TTC549 (cell line): ENCODE results near the gene CMIP.
"Not testable (repeated sequence)": the region's sequence is repeated elsewhere in the genome, so short reads cannot be mapped to it uniquely, and the experiment has no call there.

Experiments
- FAIRE-seq: peaks from 2 replicates; lab custom pipeline; 2012; peaks lifted over from hg19 to GRCh38; lab: Jason Lieb, UNC

The CMIP gene

DNA sequence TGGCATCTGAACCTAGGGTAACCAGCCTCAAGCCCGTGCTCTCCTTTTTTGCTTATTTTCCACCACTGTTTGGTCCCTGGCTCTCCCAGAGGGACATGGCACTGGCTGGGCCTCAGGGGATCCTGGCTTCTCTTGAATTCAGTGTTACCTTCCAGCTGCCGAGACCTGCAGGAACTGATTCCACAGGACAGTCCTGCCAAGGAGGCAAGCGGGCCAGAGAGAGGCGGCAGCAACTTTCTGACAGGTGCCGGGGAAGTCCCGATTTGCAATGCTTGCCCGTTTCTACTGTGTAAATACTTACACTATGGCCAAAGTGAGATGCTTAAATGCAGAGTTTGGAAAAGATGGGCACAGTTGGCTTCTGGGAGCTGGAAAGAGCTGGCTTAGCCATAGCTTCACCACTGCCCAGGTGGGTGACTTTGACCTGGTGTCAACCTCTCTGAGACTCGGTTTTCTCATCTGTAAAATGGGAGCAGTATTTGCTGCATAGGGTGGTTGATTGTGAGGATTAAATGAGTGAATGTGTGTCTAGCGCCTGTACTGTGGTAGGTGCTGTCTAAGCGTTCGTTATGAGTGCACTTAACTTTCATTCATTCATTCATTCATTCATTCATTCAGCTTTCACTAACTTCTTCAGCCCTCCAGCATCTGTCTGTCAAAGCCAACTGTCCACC is 124.9 kb downstream of the CMIP start:
- no peak for FAIRE-seq

DNA sequence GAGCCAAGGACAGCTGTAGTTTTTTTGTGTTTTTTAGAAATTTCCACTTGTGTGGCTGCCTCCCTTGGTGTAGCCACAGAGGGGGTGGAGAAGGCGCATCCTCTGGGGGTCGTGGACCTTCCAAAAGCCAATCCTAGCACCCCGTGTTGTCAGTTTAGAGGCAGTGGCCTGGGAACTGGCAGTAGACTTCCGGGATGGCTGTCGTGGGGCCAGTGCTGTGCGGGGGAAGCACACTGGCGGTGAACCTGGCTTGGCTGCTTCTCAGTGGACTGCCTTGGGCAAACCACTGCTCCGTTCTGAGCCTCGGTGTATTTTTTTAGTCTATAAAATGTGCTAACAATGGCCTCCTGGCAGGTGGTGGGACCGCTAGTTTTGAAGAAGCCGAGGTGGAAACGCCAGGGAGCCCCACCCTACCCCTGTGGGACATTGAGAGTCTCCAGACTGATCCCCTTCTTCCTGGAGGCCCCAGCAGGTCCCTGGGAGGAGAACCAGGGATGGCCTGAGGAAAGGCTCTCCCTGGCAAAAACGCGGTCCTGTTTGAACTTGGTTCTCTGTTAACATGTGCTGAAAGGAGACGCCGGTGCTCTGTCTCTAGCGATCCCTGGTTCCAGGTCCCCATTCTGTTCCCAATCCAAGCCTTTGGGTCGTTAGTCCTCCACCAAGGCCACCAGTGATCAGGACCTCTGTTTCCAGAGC is 125.7 kb downstream of the CMIP start:
- no peak for FAIRE-seq

DNA sequence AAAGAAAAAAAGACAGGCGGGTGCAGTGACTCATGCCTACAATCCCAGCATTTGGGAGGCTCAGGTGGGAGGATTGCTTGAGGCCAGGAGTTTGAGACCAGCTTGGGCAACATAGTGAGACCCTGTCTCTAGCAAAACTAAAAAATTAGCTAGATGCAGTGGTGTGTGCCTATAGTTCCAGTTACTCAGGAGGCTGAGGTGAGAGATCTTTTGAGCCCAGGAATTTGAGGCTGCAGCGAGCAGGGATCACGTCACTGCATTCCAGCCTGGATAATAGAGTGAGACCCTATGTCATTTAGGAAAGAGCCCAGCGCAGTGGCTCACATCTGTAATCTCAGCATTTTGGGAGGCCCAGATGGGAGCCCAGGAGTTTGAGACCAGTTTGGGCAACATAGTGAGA is 126.6 kb downstream of the CMIP start:
- FAIRE-seq, result no peak

DNA sequence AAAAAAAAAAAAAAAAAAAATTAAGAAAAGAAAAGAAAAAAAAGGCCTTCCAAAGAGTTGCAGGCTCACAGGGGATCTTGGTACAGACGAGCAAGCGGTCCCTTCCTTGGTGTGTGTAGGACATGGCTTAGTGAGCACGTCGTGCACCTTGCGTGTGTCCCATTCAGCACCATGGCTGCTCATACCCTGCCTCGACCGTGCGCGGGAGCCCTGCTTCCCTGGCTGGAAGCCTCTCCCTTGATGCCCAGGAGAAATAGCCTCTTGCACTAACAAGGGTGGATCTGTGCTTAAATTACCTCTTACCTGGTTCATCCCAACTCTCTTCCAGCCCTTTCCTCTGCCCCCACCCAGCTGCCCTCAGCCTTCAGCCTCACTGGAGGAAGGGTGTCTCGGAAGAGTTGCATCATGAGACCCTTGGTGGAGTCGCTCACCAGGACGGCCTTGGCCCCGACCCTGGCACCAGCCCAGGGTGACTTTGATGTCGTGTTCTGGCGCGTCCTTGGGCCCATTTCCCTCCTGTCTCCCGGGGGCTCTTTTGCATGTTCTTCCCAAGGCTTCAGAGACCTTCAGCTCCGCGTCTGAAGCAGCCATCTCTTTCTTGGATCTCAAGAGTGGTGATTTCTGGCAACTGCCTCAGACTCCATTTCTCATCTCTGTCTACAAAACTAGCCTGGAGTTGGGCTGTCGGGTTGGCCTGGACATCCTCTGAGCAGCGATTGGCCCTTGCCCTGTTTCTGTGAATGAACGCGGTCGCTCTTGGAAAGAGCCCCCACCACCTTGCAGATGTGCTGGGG is 127.2 kb downstream of the CMIP start:
- no peak for FAIRE-seq

DNA sequence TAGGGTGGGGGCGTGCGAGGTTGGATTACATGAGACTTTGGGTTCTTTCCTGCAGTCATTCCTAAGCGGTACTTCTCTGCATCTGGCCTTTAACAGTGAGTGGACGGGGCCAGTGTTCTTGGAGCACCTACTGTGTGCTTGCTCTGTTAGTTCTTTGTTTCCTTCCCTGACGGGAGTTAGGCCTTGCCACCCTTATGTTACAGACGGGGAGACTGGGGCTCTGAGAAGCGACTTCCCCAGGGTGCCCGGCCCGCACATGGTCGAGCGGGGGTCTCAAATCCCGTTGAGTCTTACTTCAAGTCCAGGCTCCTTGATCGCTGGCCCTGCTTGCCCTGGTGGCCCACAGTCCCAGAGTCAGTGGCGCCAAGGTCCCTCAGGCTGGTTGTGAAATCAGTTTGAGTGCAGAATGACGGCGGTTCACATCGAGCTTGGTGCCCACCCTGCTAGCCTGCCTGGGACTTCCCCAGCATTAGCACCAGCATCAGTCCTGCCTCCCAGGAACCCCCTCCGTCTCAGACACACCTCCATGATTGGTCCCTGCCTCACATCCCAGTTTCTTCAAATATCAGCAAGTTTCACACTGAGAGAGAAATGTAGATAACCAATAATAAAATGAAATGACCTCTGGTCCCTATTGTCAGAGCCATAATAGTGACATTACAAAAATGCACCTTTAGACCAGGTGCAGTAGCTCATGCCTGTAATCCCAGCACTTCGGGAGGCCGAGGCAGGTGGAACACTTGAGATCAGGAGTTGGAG is 128.0 kb downstream of the CMIP start:
- no peak for FAIRE-seq

DNA sequence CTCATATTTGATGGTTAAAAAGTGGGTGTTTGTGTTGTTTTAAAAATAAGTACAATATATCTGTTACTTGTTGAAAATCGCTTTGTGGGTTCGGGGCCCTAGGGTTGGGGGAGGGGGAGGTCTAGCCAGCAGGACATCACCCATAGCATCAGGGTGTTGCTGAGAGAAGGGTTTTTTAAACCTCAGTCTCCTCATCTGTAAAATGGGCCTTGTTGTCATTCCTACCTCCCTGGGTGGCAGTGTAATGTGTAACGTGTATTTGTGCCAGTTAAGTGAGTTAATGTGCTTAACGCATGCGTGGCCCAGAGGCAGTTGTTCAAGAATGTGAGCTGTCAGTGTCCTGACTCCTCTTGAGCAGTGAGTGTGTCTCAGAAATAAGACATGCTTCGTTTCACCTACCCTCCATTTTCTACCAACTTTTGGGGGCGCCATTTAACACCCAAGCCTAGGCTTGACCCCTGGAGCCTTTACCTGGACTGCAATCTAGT is 129.0 kb downstream of the CMIP start:
- no peak for FAIRE-seq

DNA sequence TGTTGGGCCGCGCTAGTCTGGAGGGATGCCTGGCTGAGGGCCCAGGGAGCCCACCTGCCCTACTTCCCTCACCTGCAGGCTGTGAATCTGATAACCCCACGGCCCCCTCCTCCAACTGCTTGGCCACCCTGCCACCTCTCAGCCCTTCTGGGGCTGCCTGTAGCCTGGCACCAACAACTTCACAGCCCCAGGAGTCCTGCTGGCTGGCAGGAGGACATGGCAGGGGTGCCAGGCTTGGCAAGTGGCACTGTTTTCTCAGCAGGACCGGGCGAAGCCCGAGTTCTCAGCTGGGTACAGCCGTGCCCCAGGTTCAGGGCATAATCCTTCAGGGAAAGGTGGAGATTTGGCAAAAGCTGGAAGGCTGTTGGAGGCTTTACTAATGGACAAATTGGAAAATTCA is 129.6 kb downstream of the CMIP start:
- FAIRE-seq, result no peak

DNA sequence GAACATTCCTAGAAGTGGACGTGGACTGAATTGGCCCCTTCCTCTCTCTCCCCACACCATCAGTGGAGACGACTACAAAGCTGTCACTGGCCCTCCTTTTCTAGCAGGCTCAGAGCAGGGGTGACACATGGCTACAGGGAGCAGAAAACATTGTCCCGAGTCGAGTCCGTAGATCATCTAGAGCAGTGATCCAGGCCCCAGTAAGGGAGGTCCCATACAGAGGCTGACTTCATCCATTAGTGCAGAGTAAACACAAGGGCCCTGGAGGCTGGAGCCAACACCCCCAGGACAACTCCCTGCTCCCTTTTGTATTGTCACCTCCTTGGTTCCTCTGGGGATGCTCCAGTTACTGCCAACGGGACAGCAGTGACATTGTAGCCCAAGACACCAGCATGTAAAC is 130.7 kb downstream of the CMIP start:
- FAIRE-seq, result no peak

DNA sequence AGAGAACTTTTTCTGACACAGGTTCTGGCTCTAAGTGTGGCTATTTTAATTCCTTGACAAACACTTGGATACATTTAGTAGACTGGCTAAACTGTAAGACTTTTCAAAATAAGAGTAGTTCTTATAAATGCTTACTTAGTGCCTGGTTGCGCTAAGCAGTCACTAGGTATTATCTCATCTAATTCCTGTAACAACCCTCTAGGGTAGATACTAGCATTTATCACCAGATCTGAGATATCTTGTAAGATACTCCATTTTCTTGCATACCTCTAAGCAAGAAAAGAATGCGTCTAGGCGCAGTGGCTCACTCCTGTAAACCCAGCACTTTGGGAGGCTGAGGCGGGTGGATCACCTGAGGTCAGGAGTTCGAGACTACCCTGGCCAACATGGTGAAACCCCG is 131.2 kb downstream of the CMIP start:
- FAIRE-seq, result no peak

DNA sequence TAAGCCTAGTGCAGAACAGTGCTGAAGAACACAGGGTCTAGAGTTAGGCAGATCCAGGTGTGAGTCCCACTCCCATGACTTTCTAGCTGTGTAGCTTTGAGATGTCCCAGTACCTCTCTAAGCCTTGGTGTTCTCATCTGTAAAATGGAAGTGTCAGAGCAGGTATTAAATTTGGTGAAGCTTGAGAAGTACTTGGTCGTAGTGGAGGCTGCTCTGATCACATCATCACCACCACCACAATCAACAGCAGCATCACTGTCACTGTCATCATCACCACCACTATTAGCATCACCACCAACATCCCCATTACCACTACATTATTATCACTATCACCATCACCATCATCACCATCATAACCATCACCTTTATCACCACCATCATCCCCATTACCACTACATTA is 132.1 kb downstream of the CMIP start:
- no peak for FAIRE-seq

DNA sequence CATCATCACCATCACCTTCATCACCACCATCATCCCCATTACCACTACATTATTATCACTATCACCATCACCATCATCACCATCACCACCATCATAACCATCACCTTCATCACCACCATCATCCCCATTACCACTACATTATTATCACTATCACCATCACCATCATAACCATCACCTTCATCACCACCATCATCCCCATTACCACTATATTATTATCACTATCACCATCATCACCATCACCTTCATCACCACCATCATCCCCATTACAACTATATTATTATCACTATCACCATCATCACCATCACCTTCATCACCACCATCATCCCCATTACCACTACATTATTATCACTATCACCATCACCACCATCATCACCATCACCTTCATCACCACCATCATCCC is 132.7 kb downstream of the CMIP start:
- FAIRE-seq, result not testable (repeated sequence)

DNA sequence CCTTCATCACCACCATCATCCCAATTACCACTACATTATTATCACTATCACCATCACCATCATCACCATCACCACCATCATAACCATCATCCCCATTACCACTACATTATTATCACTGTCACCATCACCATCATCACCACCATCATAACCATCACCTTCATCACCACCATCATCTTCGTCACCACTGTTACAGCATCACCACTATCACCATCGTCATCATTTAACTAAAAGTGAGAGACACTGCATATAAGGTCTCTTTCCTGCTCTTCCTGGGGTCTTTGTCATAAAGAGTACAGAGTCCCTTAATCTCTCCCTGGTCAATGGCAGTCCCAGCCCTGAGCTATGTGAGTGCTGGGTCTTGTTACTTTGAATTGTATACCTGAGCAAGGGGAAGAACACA is 133.5 kb downstream of the CMIP start:
- no peak for FAIRE-seq

DNA sequence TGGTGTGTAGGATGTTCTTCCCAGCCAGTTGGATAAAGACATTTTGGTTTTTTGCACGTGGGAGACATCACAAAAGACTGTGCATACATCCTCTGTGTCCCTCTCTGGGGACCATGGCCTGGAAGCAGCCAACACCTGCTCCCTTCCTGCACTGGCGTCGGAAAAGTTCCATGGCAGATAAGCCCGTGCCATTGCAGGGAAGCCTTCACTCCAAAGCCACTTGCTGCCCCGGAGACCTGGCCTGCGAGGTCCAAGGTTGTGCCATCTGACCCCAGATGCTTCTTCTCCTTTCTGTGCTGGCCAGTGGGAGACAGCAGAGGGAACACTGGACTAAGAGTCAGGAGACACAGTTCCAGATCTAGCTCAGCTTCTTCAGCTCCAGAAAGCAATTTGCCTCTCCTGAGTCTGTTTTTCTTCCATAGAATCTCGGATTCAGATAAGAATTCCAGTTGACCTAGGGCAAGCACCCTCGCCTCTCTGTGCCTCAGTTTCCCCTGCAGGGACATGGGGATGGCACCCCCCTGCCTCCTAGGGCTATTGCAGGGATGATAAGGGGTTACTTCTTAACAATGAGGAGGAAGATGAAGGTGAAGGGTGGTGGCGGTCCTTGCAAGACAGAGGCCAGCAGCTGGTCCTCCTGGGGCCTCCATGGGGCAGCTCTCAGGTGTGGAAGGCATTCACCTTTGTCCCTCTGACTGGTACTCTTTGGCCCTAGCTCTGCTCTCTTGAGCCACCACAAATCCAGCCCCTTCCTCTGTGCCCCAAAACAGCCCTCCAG is 134.2 kb downstream of the CMIP start:
- FAIRE-seq, result no peak

DNA sequence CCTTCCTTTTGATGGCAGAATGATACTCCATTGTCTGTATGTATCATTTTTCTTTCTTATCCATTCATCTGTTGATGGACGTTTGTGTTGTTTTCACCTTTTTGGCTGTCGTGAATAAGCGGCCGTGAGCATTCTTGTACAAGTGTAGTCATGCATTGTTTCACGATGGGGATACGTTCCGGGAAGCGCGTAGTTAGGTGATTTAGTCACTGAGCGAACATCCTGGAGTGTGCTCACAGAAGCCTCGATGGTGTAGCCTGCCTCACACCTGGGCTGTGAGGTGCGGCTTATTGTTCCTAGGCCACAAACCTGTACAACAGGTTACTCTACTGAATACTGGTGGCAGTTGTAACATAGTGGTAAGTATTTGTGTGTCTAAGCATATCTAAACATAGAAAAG is 136.5 kb downstream of the CMIP start:
- no peak for FAIRE-seq

DNA sequence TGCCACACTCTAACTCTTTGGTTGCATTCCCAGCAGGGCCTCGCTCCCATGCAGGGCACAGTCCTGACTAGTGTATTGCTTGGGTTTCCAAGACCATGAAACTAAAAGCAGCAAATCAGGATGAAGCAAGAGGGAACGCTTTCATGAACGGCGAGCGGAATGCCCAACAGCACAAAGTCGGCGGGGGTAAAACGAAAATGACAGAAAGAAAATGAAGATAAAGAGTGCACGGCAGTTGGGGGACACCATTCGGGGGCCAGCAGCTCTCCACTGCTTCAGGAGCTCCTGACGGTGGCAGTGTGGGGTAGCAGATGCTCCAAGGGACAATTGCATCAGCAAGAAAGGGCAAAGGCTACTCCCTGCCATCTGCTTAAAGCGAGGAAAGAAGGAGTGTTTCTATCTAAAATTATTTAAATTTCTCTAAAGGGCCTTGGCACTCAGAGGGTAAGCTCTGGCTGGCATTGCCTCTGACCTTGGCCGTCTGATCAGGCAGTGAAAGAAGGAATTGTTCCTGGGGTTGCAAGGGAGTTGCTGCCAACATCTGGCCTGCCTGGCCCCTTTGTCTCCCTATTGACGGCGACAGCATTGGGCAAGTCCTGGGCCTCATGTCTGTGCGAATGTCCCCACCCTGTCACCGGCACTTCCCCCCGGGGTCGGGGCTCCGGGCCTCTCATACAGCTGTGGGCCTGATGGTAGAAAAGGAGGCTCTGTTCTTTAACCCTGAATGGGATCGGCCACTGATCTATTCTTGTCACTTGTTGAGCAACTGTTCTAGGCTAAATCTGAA is 138.2 kb downstream of the CMIP start:
- no peak for FAIRE-seq

DNA sequence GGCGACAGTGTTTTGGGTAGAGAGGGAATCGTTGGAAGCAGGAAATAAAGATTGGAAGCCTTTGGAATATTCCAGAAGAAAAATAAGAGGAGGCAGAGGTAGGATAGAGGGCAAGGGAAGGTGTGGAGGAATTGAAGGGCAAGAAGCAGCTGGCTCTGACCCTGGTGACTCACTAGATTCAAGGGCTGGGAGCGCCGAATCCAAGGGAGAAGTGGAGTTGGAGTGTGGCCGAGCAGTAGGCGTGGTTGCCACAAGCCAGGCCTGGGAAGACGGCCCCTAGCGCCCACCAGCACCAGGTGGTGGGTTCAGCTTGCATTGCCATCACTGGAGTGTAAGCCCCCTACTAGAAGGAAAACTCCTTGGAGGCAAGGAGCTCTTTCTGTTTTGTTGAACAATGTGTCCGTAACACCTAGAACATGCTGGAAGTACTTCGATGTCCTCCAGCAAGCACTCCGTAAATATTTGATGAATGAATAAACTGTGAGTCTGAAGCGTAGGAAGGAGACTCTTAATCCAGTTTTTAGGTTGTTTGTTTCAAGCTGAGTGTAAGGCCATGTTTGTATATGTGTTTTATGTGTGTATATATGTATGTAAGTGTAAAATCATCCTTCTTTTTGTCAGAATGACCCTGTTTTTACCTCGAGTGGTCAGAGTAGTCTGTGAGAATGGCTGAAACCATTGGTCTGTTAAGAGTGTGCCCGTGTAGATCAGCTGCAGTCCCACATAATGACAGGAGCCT is 139.5 kb downstream of the CMIP start:
- FAIRE-seq, result no peak

DNA sequence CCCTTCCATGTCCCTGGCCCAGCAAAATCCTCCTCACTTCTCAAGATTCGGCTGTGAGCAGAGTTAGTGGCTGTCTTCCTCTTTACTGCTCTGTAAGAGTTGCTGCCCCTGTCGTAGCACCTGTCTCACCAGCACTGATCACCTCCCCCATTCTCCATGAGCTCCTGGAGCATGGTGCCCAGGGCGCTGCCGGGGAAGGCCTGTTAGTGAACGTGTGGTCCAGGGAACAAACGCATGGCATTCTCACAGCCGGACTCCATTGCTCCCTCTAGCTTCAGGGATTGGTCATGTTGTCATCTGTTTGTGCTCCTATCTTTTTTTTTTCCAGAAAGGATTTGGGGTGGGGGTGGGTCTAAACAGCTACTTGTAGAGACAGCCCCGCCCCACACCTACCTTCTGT is 141.2 kb downstream of the CMIP start:
- no peak for FAIRE-seq

DNA sequence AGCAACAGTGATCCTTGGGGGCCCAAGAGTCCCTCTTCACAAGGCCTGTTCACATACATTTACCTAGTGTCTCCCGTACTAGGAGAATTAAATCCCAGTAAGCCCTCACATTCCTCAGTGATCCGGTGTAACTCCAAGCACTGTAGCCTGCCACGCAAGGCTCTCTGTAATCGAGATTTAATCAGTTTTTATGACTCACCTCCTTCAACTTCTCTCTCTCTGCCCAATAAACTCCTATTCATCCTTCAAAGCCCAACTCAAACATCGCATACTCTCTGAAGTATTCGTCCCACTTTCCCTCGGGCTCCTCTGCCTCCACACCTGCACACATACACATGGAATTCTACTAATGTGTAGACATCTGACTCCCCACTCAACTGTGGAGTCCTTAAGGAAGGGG is 141.8 kb downstream of the CMIP start:
- no peak for FAIRE-seq

DNA sequence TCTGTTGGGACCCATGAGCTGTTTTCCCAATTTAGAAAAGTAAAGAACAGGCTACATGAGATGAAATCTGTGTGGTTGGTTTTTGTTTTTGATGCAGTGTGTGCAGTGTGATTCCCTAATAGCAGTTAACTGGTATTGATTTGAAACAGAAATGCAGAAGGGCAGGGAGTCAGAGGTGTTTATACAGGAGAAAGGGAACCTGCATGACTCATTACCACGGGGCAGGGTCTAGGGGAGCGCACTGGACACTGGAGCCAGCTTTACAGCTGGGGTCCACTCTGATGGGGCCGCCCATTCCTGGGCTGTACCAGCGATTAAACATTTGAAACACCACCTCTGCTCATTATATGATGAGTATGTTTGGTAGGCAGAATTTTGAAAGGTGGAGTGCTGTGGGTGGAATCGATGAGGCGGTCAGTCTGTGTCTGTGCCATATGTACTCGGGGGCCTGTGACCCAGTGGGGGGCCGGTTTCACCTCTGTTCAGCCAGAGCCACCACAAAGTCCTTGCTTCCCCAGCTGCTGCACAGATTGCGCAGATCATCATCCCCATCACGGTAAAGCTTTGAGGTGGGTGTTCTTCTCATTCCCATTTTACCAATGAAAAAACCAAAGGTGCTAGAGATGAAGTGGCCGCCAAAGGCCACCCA is 142.5 kb downstream of the CMIP start:
- no peak for FAIRE-seq
